WTC11 (cell line): Measurements from ENCODE around the gene PYGB. TPM values are rescaled to one million over a fixed set of nuclear protein-coding genes. Genes with fewer than 3 reads are reported as not detected.

Source experiments
- ATAC-seq: fragments of 200-7000 bp; cut with Tn5 transposase; 2 replicates; pipeline ENCODE4 v1.10.0; 2021; ENCODE audit warnings: mild to moderate bottlenecking, moderate library complexity
- CTCF ChIA-PET: fragments of 300-600 bp; sonication (Branson Sonifier 250); formaldehyde crosslinking; loops from one replicate; lab custom pipeline; 2021; ENCODE audit warnings: antibody characterized with exemption; lab: Charles Lee
- POLR2A ChIA-PET: fragments of 350-600 bp; sonication (Branson Sonifier 250); formaldehyde crosslinking; loops from one replicate; lab custom pipeline; 2021; ENCODE audit warnings: antibody characterized with exemption; lab: Charles Lee
- DNase-seq: peaks from one replicate; pipeline ENCODE4 v3.0.0; 2021; ENCODE audit warnings: low spot score
- H3K27ac Mint-ChIP-seq: 2 replicates; pipeline ENCODE4 v1.8.0; 2021; ENCODE audit warnings: mixed read lengths
- H3K27me3 Mint-ChIP-seq: 2 replicates; pipeline ENCODE4 v1.8.0; 2021; ENCODE audit warnings: low read depth, mild to moderate bottlenecking, moderate library complexity, mixed read lengths
- H3K36me3 Mint-ChIP-seq: 2 replicates; pipeline ENCODE4 v1.8.0; 2021; ENCODE audit warnings: mixed read lengths
- H3K4me1 Mint-ChIP-seq: 2 replicates; pipeline ENCODE4 v1.8.0; 2022; ENCODE audit warnings: mixed read lengths
- H3K4me3 Mint-ChIP-seq: 2 replicates; pipeline ENCODE4 v1.8.0; 2021; ENCODE audit warnings: mild to moderate bottlenecking, moderate library complexity, mixed read lengths
- H3K9me3 Mint-ChIP-seq: 2 replicates; pipeline ENCODE4 v1.8.0; 2021; ENCODE audit warnings: mixed read lengths
- ATF3 ChIP-seq: sonication (generic); formaldehyde crosslinking; conservative IDR thresholded peaks from 2 replicates; pipeline ENCODE4 v1.8.1; 2022; ENCODE audit warnings: mild to moderate bottlenecking, missing genetic modification reagents
- ELF4 ChIP-seq: sonication (generic); formaldehyde crosslinking; IDR thresholded peaks from 2 replicates; pipeline ENCODE4 v1.8.1; 2022; ENCODE audit warnings: low read depth, mild to moderate bottlenecking, moderate library complexity, missing genetic modification reagents
- EMX1 ChIP-seq: fragments of 250-450 bp; sonication (Bioruptor Pico); IDR thresholded peaks from 2 replicates; pipeline ENCODE4 v1.8.0; 2021; ENCODE audit warnings: mild to moderate bottlenecking
- ETV6 ChIP-seq: sonication (generic); formaldehyde crosslinking; IDR thresholded peaks from 2 replicates; pipeline ENCODE4 v1.8.1; 2022; ENCODE audit warnings: mild to moderate bottlenecking, missing genetic modification reagents
- GTF2I ChIP-seq: fragments of 250-450 bp; sonication (Bioruptor Pico); conservative IDR thresholded peaks from 2 replicates; pipeline ENCODE4 v1.4.0; 2021; ENCODE audit warnings: mild to moderate bottlenecking
- JAZF1 ChIP-seq: fragments of 250-450 bp; sonication (Bioruptor Pico); IDR thresholded peaks from 2 replicates; pipeline ENCODE4 v1.9.0; 2021; ENCODE audit warnings: moderate library complexity, mild to moderate bottlenecking, inconsistent platforms
- MAX ChIP-seq: sonication (generic); formaldehyde crosslinking; IDR thresholded peaks from 2 replicates; pipeline ENCODE4 v1.8.0; 2022; ENCODE audit warnings: mild to moderate bottlenecking, missing genetic modification reagents
- NR1H2 ChIP-seq: sonication (generic); formaldehyde crosslinking; IDR thresholded peaks from 2 replicates; pipeline ENCODE4 v1.9.0; 2021; ENCODE audit warnings: mild to moderate bottlenecking, moderate library complexity, missing genetic modification reagents
- PRRX2 ChIP-seq: fragments of 250-450 bp; sonication (Bioruptor Pico); IDR thresholded peaks from 2 replicates; pipeline ENCODE4 v1.8.0; 2021; ENCODE audit warnings: mild to moderate bottlenecking
- SMAD3 ChIP-seq: sonication (generic); formaldehyde crosslinking; IDR thresholded peaks from 2 replicates; pipeline ENCODE4 v1.8.0; 2022; ENCODE audit warnings: missing genetic modification reagents, mild to moderate bottlenecking, borderline replicate concordance
- SP1 ChIP-seq: sonication (generic); formaldehyde crosslinking; conservative IDR thresholded peaks from 2 replicates; pipeline ENCODE4 v1.8.1; 2022; ENCODE audit warnings: missing genetic modification reagents
- TEAD4 ChIP-seq: sonication (generic); formaldehyde crosslinking; IDR thresholded peaks from 2 replicates; pipeline ENCODE4 v1.8.0; 2022; ENCODE audit warnings: mild to moderate bottlenecking, missing genetic modification reagents
- ZNF423 ChIP-seq: fragments of 250-450 bp; sonication (Bioruptor Pico); IDR thresholded peaks from 2 replicates; pipeline ENCODE4 v2.1.2; 2022; ENCODE audit warnings: mild to moderate bottlenecking, moderate library complexity
- ZNF532 ChIP-seq: fragments of 250-450 bp; sonication (Bioruptor Pico); IDR thresholded peaks from 2 replicates; pipeline ENCODE4 v1.9.0; 2021; ENCODE audit warnings: mild to moderate bottlenecking, borderline replicate concordance
- total RNA-seq: library from RNA; stranded (reverse); gene quantifications from 3 replicates; pipeline ENCODE4 v1.2.3, GENCODE V29; 2021
- TF ChIP-seq, protein P1 (sequence below): sonication (generic); formaldehyde crosslinking; IDR thresholded peaks from 2 replicates; pipeline ENCODE4 v1.8.0; 2022; ENCODE audit warnings: mild to moderate bottlenecking, missing genetic modification reagents
- TF ChIP-seq, protein P2 (sequence below): sonication (generic); formaldehyde crosslinking; IDR thresholded peaks from 2 replicates; pipeline ENCODE4 v1.8.1; 2022; ENCODE audit warnings: low read depth, missing genetic modification reagents, borderline replicate concordance
- TF ChIP-seq, protein P3 (sequence below): sonication (generic); formaldehyde crosslinking; IDR thresholded peaks from 2 replicates; pipeline ENCODE4 v1.8.1; 2023; ENCODE audit warnings: mild to moderate bottlenecking, missing genetic modification reagents

The PYGB gene
- total RNA-seq, 1 experiment from 2014 or later = 48.5 TPM

- Mint-ChIP-seq H3K27me3 (no peaks in the 10 kb centered on the region), H3K9me3 (peaks cover 27% of the 10 kb centered on the region), H3K36me3 (peaks cover 50% of the 10 kb centered on the region), H3K27ac (no peak overlapping the region), H3K4me3 (no peak overlapping the region), H3K4me1 (no peaks in the 10 kb centered on the region)
- POLR2A ChIA-PET = no interaction called here
- TF ChIP-seq JAZF1 (CRISPR knock-in tag) = no peak
- no peak for TF ChIP-seq PRRX2
- TF ChIP-seq ATF3 (CRISPR knock-in tag) = no peak
- TF ChIP-seq, protein P1, sequence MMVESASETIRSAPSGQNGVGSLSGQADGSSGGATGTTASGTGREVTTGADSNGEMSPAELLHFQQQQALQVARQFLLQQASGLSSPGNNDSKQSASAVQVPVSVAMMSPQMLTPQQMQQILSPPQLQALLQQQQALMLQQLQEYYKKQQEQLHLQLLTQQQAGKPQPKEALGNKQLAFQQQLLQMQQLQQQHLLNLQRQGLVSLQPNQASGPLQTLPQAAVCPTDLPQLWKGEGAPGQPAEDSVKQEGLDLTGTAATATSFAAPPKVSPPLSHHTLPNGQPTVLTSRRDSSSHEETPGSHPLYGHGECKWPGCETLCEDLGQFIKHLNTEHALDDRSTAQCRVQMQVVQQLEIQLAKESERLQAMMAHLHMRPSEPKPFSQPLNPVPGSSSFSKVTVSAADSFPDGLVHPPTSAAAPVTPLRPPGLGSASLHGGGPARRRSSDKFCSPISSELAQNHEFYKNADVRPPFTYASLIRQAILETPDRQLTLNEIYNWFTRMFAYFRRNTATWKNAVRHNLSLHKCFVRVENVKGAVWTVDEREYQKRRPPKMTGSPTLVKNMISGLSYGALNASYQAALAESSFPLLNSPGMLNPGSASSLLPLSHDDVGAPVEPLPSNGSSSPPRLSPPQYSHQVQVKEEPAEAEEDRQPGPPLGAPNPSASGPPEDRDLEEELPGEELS = no peak
- no peak for TF ChIP-seq ELF4 (CRISPR knock-in tag)
- TF ChIP-seq, protein P2, sequence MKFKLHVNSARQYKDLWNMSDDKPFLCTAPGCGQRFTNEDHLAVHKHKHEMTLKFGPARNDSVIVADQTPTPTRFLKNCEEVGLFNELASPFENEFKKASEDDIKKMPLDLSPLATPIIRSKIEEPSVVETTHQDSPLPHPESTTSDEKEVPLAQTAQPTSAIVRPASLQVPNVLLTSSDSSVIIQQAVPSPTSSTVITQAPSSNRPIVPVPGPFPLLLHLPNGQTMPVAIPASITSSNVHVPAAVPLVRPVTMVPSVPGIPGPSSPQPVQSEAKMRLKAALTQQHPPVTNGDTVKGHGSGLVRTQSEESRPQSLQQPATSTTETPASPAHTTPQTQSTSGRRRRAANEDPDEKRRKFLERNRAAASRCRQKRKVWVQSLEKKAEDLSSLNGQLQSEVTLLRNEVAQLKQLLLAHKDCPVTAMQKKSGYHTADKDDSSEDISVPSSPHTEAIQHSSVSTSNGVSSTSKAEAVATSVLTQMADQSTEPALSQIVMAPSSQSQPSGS = no peak
- no peak for TF ChIP-seq EMX1 (CRISPR knock-in tag)
- no peak for TF ChIP-seq NR1H2 (CRISPR knock-in tag)
- no peak for TF ChIP-seq ZNF532 (CRISPR knock-in tag)
- TF ChIP-seq ETV6 (CRISPR knock-in tag) = no peak
- no peak for TF ChIP-seq SP1 (CRISPR knock-in tag)
- TF ChIP-seq TEAD4 (CRISPR knock-in tag) = no peak
- ATAC-seq (no peak), DNase-seq (no peak)
- CTCF ChIA-PET = interaction anchor here (2.6 kb wide), 1 partner anchor 12 kb away, joined by 7 read pairs; the partner anchor contains the start of gene PYGB
These were observed 11.5 kb downstream of the PYGB start for GRCh38 chr20:25259358-25259757.

DNA sequence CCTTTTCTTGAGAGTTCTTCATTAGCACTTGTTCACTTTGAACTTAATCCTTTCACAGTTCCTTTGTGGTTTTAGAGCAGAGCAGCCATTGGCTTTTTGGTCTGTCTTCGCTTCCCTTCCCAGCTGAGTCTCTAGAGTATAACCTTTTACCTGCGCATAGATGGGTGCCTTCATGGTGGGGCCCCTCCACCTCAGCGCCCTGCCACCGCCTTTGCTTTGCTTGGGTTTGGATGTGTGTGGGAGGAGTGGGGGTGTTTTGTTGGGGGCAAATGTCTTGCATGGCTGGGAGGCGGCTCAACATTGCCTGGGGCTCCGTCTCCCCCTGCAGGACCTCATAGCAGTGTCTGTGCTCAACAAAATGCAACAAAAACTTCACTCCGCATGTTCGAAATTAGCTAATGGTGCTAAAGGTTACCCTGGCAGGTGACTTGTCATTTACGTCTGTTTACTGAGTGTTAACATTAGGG, 11.9 kb downstream of the PYGB start:
- POLR2A ChIA-PET = no interaction called here
- peaks cover 52% of the 10 kb centered on the region for H3K36me3 Mint-ChIP-seq
- ATAC-seq = no peak
- TF ChIP-seq, protein P1 = no peak
- TF ChIP-seq ZNF532 (CRISPR knock-in tag) = no peak
- no peak for TF ChIP-seq SMAD3 (CRISPR knock-in tag)
- TF ChIP-seq, protein P3, sequence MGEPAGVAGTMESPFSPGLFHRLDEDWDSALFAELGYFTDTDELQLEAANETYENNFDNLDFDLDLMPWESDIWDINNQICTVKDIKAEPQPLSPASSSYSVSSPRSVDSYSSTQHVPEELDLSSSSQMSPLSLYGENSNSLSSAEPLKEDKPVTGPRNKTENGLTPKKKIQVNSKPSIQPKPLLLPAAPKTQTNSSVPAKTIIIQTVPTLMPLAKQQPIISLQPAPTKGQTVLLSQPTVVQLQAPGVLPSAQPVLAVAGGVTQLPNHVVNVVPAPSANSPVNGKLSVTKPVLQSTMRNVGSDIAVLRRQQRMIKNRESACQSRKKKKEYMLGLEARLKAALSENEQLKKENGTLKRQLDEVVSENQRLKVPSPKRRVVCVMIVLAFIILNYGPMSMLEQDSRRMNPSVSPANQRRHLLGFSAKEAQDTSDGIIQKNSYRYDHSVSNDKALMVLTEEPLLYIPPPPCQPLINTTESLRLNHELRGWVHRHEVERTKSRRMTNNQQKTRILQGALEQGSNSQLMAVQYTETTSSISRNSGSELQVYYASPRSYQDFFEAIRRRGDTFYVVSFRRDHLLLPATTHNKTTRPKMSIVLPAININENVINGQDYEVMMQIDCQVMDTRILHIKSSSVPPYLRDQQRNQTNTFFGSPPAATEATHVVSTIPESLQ = no peak
- TF ChIP-seq GTF2I (CRISPR knock-in tag) = no peak
- TF ChIP-seq ZNF423 = no peak
- no peak for TF ChIP-seq MAX (CRISPR knock-in tag)

More for the DNA sequence above, 11.9 kb downstream of the PYGB start:
- Mint-ChIP-seq H3K4me1 (no peaks in the 10 kb centered on the region), H3K27ac (no peak overlapping the region), H3K9me3 (peaks cover 32% of the 10 kb centered on the region), H3K4me3 (no peak overlapping the region), H3K27me3 (no peaks in the 10 kb centered on the region)
- no peak for DNase-seq
- CTCF ChIA-PET = interaction anchor here (2.6 kb wide), 1 partner anchor 12 kb away, joined by 7 read pairs; the partner anchor contains the start of gene PYGB
